ENCODE results near the gene NUP133. TPM values are rescaled to one million over a fixed set of nuclear protein-coding genes. Genes with fewer than 3 reads are reported as not detected.

NUP133 gene
- total RNA-seq (49.7 and 50.5 TPM in 2 replicates), polyA plus RNA-seq (10.5 and 18.0 TPM in 2 replicates), polyA minus RNA-seq (16.7 and 26.8 TPM in 2 replicates)
- total RNA-seq (2013), result 35.1 TPM

GRCh38 chr1:229507951-229508822 lies at the start of gene NUP133:
Gene NUP133 (minus strand): TSS chr1:229508341. CDS start chr1:229508249, 92 bp downstream.
- Histone ChIP-seq H3K4me2 (replicated peaks; ENCODE audit: low read depth, low read length, poor library complexity, severe bottlenecking) (peak within 1 kb of the TSS; percentile 91), H4K20me1 (ENCODE audit: control insufficient read depth, insufficient read depth, low read length, poor library complexity, severe bottlenecking) (no peaks in the 10 kb centered on the region), H3K27me3 (replicated peaks in 1 of 4; ENCODE audit: control extremely low read depth in 1 of 4, control insufficient read depth in 3 of 4, insufficient read depth in 4 of 4, low read length in 3 of 4) (no peaks in the 10 kb centered on the region), H3K4me1 (ENCODE audit: control insufficient read depth in 2 of 2, insufficient read depth in 2 of 2, low read length in 2 of 2) (peaks cover 14 to 17% of the 10 kb centered on the region in 2 donors), H2AFZ (ENCODE audit: insufficient read depth, low read depth, low read length, poor library complexity, severe bottlenecking) (peak within 1 kb of the TSS; percentile 86), H3K4me3 (ENCODE audit: control extremely low read depth in 1 of 5, extremely low read depth in 1 of 5, insufficient read depth in 1 of 5, low read depth in 2 of 5, low read length in 4 of 5) (peak within 1 kb of the TSS; percentile 87 to 99 (median 92)), H3K79me2 (ENCODE audit: control insufficient read depth, insufficient read depth, low read length) (peaks cover 33% of the 10 kb centered on the region), H3K9ac (ENCODE audit: low read length) (peak within 1 kb of the TSS; percentile 94), H3K36me3 (replicated peaks in 1 of 2; ENCODE audit: control extremely low read depth in 1 of 2, control insufficient read depth in 1 of 2, extremely low read depth in 1 of 2, insufficient read depth in 2 of 2, low read length in 1 of 2) (peaks cover 0 to 8% of the 10 kb centered on the region in 2 experiments), H3K27ac (ENCODE audit: low read length in 2 of 2) (peak within 1 kb of the TSS; percentile 93 to 94), H3K9me3 (ENCODE audit: control extremely low read depth in 1 of 3, control insufficient read depth in 2 of 3, insufficient read depth in 1 of 3, low read length in 2 of 3) (peaks cover 0 to 4% (median 0%) of the 10 kb centered on the region in 3 donors)
- peak within 1 kb of the TSS; percentile 96 for H3K4me3 Mint-ChIP-seq
- DNase-seq (peak; percentile 99), ATAC-seq (ENCODE audit: low read depth) (peak; percentile 95)
- under 1% methylated on average over 63 of the region's 65 CpGs for WGBS (ENCODE audit: insufficient coverage)
- peak within 1 kb of the TSS; percentile 99 for H3K27ac Mint-ChIP-seq
- TF ChIP-seq EZH2 (IDR thresholded peaks at IDR 0.05; ENCODE audit: borderline replicate concordance, insufficient read depth, low read depth, low read length, poor library complexity, severe bottlenecking) (no peak), CTCF (IDR thresholded peaks at IDR 0.05) (no peak)
- intact Hi-C loops (cut with micrococcal nuclease), result loop anchor here (1.0 to 10.0 kb wide), 8 partner anchors 28 to 1734 kb away; partner anchors contain the start of genes ABCB10, C1orf35, CCSAP and COG2
- H3K4me1 Mint-ChIP-seq, result peaks cover 23% of the 10 kb centered on the region
- no peaks in the 10 kb centered on the region for H3K27me3 Mint-ChIP-seq
- ChIA-PET CTCF (interaction anchor here (0.6 to 2.7 kb wide), 11 partner anchors 10 to 1830 kb away, joined by 3 to 27 read pairs (median 3); partner anchors contain the start of genes ABCB10, CCSAP, EXOC8 and SPRTN), POLR2A (interaction anchor here (0.6 to 1.6 kb wide), 2 partner anchors 28 to 1732 kb away, joined by 3 to 9 read pairs; no protein-coding TSS in a partner anchor)
- no peaks in the 10 kb centered on the region for H3K9me3 Mint-ChIP-seq (ENCODE audit: insufficient read depth)
